ENCODE data around the gene HACD1. TPM values are rescaled to one million over a fixed set of nuclear protein-coding genes. Genes with fewer than 3 reads are reported as not detected.

Gene HACD1
- total and polyA plus RNA-seq, 10 of the 15 experiments (the other 5 are each of a cell fraction or from before 2014, with no cell fraction given), result 0.22 to 1.5 (median 0.78) TPM; not detected in 1

- peak within 1 kb of the TSS; percentile 99 for H3K27ac ChIP-seq (ENCODE audit: control insufficient read depth, insufficient read depth)
- WGBS (ENCODE audit: insufficient coverage, insufficient replicate concordance, low lambda C conversion rate, missing lambda C conversion rate), result under 1% methylated on average over 35 of the region's 37 CpGs
- no peaks in the 10 kb centered on the region for H4K20me1 ChIP-seq (ENCODE audit: control insufficient read depth, insufficient read depth)
- BruUV-seq (replicated peaks), result no TSS peak
- ChIA-PET RAD21 (ENCODE audit: unreplicated experiment) (interaction anchor here (0.6 to 2.4 kb wide), 16 partner anchors 9 to 829 kb away, joined by 3 to 14 read pairs (median 4); no protein-coding TSS in a partner anchor), CTCF (interaction anchor here (0.6 to 4.0 kb wide), 13 partner anchors 9 to 100 kb away, joined by 3 to 12 read pairs (median 4); no protein-coding TSS in a partner anchor), POLR2A (interaction anchor here (0.6 to 2.1 kb wide), 11 partner anchors 9 to 1494 kb away, joined by 3 to 9 read pairs (median 4); no protein-coding TSS in a partner anchor), SMC1A (ENCODE audit: uncharacterized antibody, unreplicated experiment) (interaction anchor here (0.7 to 6.1 kb wide), 22 partner anchors 10 to 209 kb away, joined by 3 to 63 read pairs (median 6); partner anchors contain the start of gene HACD1)
- H3K4me2 ChIP-seq (ENCODE audit: control insufficient read depth, insufficient read depth), result peak within 1 kb of the TSS; percentile 86
- peak within 1 kb of the TSS; percentile 97 for H3K9ac ChIP-seq (ENCODE audit: control insufficient read depth, insufficient read depth, low read length)
- H3K4me1 ChIP-seq (ENCODE audit: control insufficient read depth, insufficient read depth, low read length), result peaks cover 5% of the 10 kb centered on the region; the same call in 1 of the 2 replicates
- peaks cover 2% of the 10 kb centered on the region; the same call in 2 of the 3 replicates for H3K9me3 ChIP-seq (replicated peaks; ENCODE audit: control insufficient read depth, insufficient read depth, low read length)
- 0 out of 4 replicates have a peak, but pooled peaks cover 0 to 4% of the 10 kb centered on the region in 2 experiments for H3K36me3 ChIP-seq (ENCODE audit: control insufficient read depth in 2 of 2, insufficient read depth in 2 of 2, low read length in 1 of 2)
- DNase-seq (ENCODE audit: low read depth, low spot score) (peak; percentile 81), FAIRE-seq (peak; percentile 61), ATAC-seq (peak; percentile 88)
- peaks cover 67% of the 10 kb centered on the region for H3K79me2 ChIP-seq (ENCODE audit: control insufficient read depth, insufficient read depth, low read length)
- in situ Hi-C loops (cut with MboI) (no loop called here), intact Hi-C loops (cut with micrococcal nuclease; ENCODE audit: unreplicated experiment) (loop anchor here (1.0 kb wide), 1 partner anchor 40 kb away; no protein-coding TSS in a partner anchor)
- peak within 1 kb of the TSS; percentile 96 for H3K4me3 ChIP-seq
- H2AFZ ChIP-seq (ENCODE audit: control insufficient read depth, low read depth, low read length), result peak within 1 kb of the TSS; percentile 99
- H3K27me3 ChIP-seq (replicated peaks in 1 of 2; ENCODE audit: control insufficient read depth in 2 of 2, insufficient read depth in 2 of 2, low read length in 1 of 2), result no peaks in the 10 kb centered on the region
- peak; percentile 79 for TF ChIP-seq E2F4 (IDR thresholded peaks at IDR 0.05; ENCODE audit: low read depth, low read length)
- TF ChIP-seq IRF4 (IDR thresholded peaks at IDR 0.05; ENCODE audit: low read depth, low read length), result 0 out of 2 replicates have a peak, but pooled peaks have one; percentile 2
- TF ChIP-seq CEBPZ (IDR thresholded peaks at IDR 0.05; ENCODE audit: low read depth, low read length), result no peak
- TF ChIP-seq CREB1 (IDR thresholded peaks at IDR 0.05; ENCODE audit: low read depth), result peak; percentile 16; the same call in 1 of the 2 replicates
- TF ChIP-seq BCL3 (IDR thresholded peaks at IDR 0.05; ENCODE audit: borderline replicate concordance, insufficient read depth, low read depth, low read length, poor library complexity, severe bottlenecking), result no peak
- peak; percentile 86 for TF ChIP-seq IKZF1 (conservative IDR thresholded peaks at IDR 0.05)
- no peak for TF ChIP-seq PRDM15 (CRISPR knock-in tag; IDR thresholded peaks at IDR 0.05)
These were observed 26.7 kb upstream of the HACD1 start, which contains the start of gene STAM for GRCh38 chr10:17643755-17644484. TSS of gene STAM (plus strand) at chr10:17644151. CDS start at chr10:17644340, 189 bp downstream.

Data from GM12878 (cell line).